GM19397 (cell line): ENCODE data around the gene MAGI2.

Source experiments
- ATAC-seq: cut with Tn5 transposase; IDR thresholded peaks from one replicate; pipeline ENCODE4 v1.9.1; 2021; ENCODE audit warnings: mild to moderate bottlenecking, moderate library complexity; ENCODE audit not compliant: unreplicated experiment

Gene MAGI2

GRCh38 chr7:78396210-78396609 lies 1057.3 kb downstream of the MAGI2 start:
- ATAC-seq = no peak

GRCh38 chr7:78395298-78396036 lies 1058.0 kb downstream of the MAGI2 start:
- no peak for ATAC-seq

- ATAC-seq = no peak
These were observed 1064.4 kb downstream of the MAGI2 start for GRCh38 chr7:78389022-78389421.

GRCh38 chr7:78386520-78386919 lies 1066.9 kb downstream of the MAGI2 start:
- no peak for ATAC-seq

- ATAC-seq = no peak
These were observed 1070.2 kb downstream of the MAGI2 start for GRCh38 chr7:78383096-78383880.

- no peak for ATAC-seq
These were observed 1074.3 kb downstream of the MAGI2 start for GRCh38 chr7:78379148-78379547.

- ATAC-seq = no peak
These were observed 1075.9 kb downstream of the MAGI2 start for GRCh38 chr7:78377532-78377931.

GRCh38 chr7:78370936-78371335 lies 1082.5 kb downstream of the MAGI2 start:
- ATAC-seq = no peak

- no peak for ATAC-seq
These were observed 1084.7 kb downstream of the MAGI2 start for GRCh38 chr7:78368771-78369170.

GRCh38 chr7:78367280-78367773 lies 1086.1 kb downstream of the MAGI2 start:
- no peak for ATAC-seq

GRCh38 chr7:78363866-78364265 lies 1089.6 kb downstream of the MAGI2 start:
- no peak for ATAC-seq

- ATAC-seq = no peak
These were observed 1093.6 kb downstream of the MAGI2 start for GRCh38 chr7:78359836-78360235.

GRCh38 chr7:78357709-78358108 lies 1095.8 kb downstream of the MAGI2 start:
- ATAC-seq = no peak

GRCh38 chr7:78355834-78356233 lies 1097.6 kb downstream of the MAGI2 start:
- ATAC-seq = no peak

GRCh38 chr7:78350926-78351325 lies 1102.5 kb downstream of the MAGI2 start:
- ATAC-seq = no peak

- no peak for ATAC-seq
These were observed 1103.1 kb downstream of the MAGI2 start for GRCh38 chr7:78350391-78350790.

GRCh38 chr7:78346827-78347226 lies 1106.6 kb downstream of the MAGI2 start:
- ATAC-seq = no peak

- no peak for ATAC-seq
These were observed 1107.5 kb downstream of the MAGI2 start for GRCh38 chr7:78345979-78346378.

GRCh38 chr7:78345293-78345911 lies 1108.1 kb downstream of the MAGI2 start:
- no peak for ATAC-seq

GRCh38 chr7:78334426-78334825 lies 1119.0 kb downstream of the MAGI2 start:
- ATAC-seq = no peak

- no peak for ATAC-seq
These were observed 1119.7 kb downstream of the MAGI2 start for GRCh38 chr7:78333530-78334425.
